GM12892 (cell line): Measurements from ENCODE around the gene NKAIN4.

ENCODE experiments used
- POLR2A ChIP-seq: IDR thresholded peaks from 2 replicates; pipeline ENCODE4 v1.6.1; 2011; ENCODE audit warnings: low read depth, low read length, control low read depth
- POLR2AphosphoS5 ChIP-seq: IDR thresholded peaks from 2 replicates; pipeline ENCODE4 v1.6.1; 2011; ENCODE audit warnings: low read depth, low read length, control low read depth

- no peak for TF ChIP-seq POLR2A
- TF ChIP-seq POLR2AphosphoS5: no peak
Observed at GRCh38 chr20:63228806-63229205, 25.5 kb downstream of the NKAIN4 start.
